Endodermal cell (in vitro differentiated cells): ENCODE data around the gene PLPPR5. TPM values are rescaled to one million over a fixed set of nuclear protein-coding genes. Genes with fewer than 3 reads are reported as not detected.

Experiments used
- DNase-seq: peaks from one replicate; pipeline ENCODE4 v3.0.0-alpha.2; 2017
- H3K27ac ChIP-seq: 2 replicates; pipeline ENCODE4 v1.5.1; 2013; ENCODE audit warnings: mild to moderate bottlenecking, low read depth, low read length, moderate library complexity
- H3K27me3 ChIP-seq: 2 replicates; pipeline ENCODE4 v1.6.1; 2013; ENCODE audit warnings: mild to moderate bottlenecking, low read length, moderate library complexity; ENCODE audit not compliant: insufficient read depth, control insufficient read depth, poor library complexity, severe bottlenecking
- H3K36me3 ChIP-seq: 2 replicates; pipeline ENCODE4 v1.7.0; 2013; ENCODE audit warnings: mild to moderate bottlenecking, low read length, moderate library complexity; ENCODE audit not compliant: control insufficient read depth, insufficient read depth
- H3K4me1 ChIP-seq: one replicate; pipeline ENCODE4 v1.7.0; 2013; ENCODE audit warnings: low read length; ENCODE audit not compliant: control insufficient read depth, insufficient read depth
- H3K4me3 ChIP-seq: 2 replicates; pipeline ENCODE4 v1.5.1; 2013; ENCODE audit warnings: mild to moderate bottlenecking, low read length, moderate library complexity
- H3K9ac ChIP-seq: 2 replicates; pipeline ENCODE4 v1.6.1; 2013; ENCODE audit warnings: mild to moderate bottlenecking, low read length, moderate library complexity; ENCODE audit not compliant: poor library complexity, severe bottlenecking; ENCODE audit errors: extremely low read depth
- H3K9me3 ChIP-seq: 2 replicates; pipeline ENCODE4 v1.6.1; 2013; ENCODE audit warnings: mild to moderate bottlenecking, low read length, moderate library complexity; ENCODE audit not compliant: control insufficient read depth
- H3K27ac Mint-ChIP-seq: 2 replicates; pipeline ENCODE4 v1.8.0; 2020; ENCODE audit warnings: mixed read lengths
- H3K27me3 Mint-ChIP-seq: 2 replicates; pipeline ENCODE4 v1.8.0; 2021; ENCODE audit warnings: mild to moderate bottlenecking, mixed read lengths; ENCODE audit not compliant: insufficient read depth
- H3K36me3 Mint-ChIP-seq: 2 replicates; pipeline ENCODE4 v1.8.0; 2020; ENCODE audit warnings: low read depth, mixed read lengths
- H3K4me1 Mint-ChIP-seq: 2 replicates; pipeline ENCODE4 v1.8.0; 2020; ENCODE audit warnings: mixed read lengths
- H3K4me3 Mint-ChIP-seq: 2 replicates; pipeline ENCODE4 v1.8.0; 2020; ENCODE audit warnings: mild to moderate bottlenecking, moderate library complexity, mixed read lengths
- H3K9me3 Mint-ChIP-seq: 2 replicates; pipeline ENCODE4 v1.8.0; 2020; ENCODE audit warnings: mild to moderate bottlenecking, mixed read lengths
- WGBS, 2 experiments: methylation state at CpG; one replicate each; pipeline versions ENCODE4 v1.1.5 to v1.1.7; 2013; ENCODE audit warnings: missing lambda C conversion rate in 2 of 2, mixed read lengths in 1 of 2; ENCODE audit not compliant: insufficient coverage in 1 of 2, insufficient read length in 1 of 2; 5-methylcytosine and 5-hydroxymethylcytosine counted together
- total RNA-seq, 2 donors: library from RNA; stranded (reverse); fragmentation: NEBNext Ultra II Directional in 1 of 2; extraction: Animal tissue kit (Norgen Biotek cat#: 25700) in 1 of 2; gene quantifications; 2 replicates in 1 of 2; 3 replicates in 1 of 2; pipeline ENCODE4 v1.2.1, GENCODE V29; 2021
- TF ChIP-seq, protein P1 (sequence below): fragments of 200-600 bp; sonication (generic); conservative IDR thresholded peaks from 2 replicates; pipeline ENCODE4 v1.5.0; 2021; ENCODE audit warnings: antibody characterized with exemption, mild to moderate bottlenecking

Gene PLPPR5
- total RNA-seq, 2 donors from 2014 or later, result 0.18 to 0.31 TPM

GRCh38 chr1:98914547-98914946, 90.1 kb downstream of the PLPPR5 start:
- no peaks in the 10 kb centered on the region for H3K27me3 Mint-ChIP-seq
- H3K36me3 Mint-ChIP-seq, result no peaks in the 10 kb centered on the region
- DNase-seq, result no peak
- Histone ChIP-seq H3K27ac (no peak overlapping the region), H3K4me3 (no peak overlapping the region), H3K4me1 (no peaks in the 10 kb centered on the region), H3K36me3 (no peaks in the 10 kb centered on the region), H3K27me3 (no peaks in the 10 kb centered on the region), H3K9ac (no peak overlapping the region), H3K9me3 (no peaks in the 10 kb centered on the region)
- peaks cover 2% of the 10 kb centered on the region for H3K9me3 Mint-ChIP-seq
- H3K4me1 Mint-ChIP-seq, result peaks cover 2% of the 10 kb centered on the region
- H3K4me3 Mint-ChIP-seq, result no peak overlapping the region
- TF ChIP-seq, protein P1, sequence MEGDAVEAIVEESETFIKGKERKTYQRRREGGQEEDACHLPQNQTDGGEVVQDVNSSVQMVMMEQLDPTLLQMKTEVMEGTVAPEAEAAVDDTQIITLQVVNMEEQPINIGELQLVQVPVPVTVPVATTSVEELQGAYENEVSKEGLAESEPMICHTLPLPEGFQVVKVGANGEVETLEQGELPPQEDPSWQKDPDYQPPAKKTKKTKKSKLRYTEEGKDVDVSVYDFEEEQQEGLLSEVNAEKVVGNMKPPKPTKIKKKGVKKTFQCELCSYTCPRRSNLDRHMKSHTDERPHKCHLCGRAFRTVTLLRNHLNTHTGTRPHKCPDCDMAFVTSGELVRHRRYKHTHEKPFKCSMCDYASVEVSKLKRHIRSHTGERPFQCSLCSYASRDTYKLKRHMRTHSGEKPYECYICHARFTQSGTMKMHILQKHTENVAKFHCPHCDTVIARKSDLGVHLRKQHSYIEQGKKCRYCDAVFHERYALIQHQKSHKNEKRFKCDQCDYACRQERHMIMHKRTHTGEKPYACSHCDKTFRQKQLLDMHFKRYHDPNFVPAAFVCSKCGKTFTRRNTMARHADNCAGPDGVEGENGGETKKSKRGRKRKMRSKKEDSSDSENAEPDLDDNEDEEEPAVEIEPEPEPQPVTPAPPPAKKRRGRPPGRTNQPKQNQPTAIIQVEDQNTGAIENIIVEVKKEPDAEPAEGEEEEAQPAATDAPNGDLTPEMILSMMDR, result no peak
- 96% methylated on average over 2 of the region's 3 CpGs; no CpG with 5 or more reads in 1 of the 2 experiments for WGBS, 2 experiments
- H3K27ac Mint-ChIP-seq, result no peak overlapping the region

GRCh38 chr1:98910827-98911226, 93.8 kb downstream of the PLPPR5 start:
- H3K9ac ChIP-seq, result no peak overlapping the region
- H3K27ac Mint-ChIP-seq, result no peak overlapping the region
- H3K4me3 Mint-ChIP-seq, result no peak overlapping the region
- no peaks in the 10 kb centered on the region for H3K4me1 ChIP-seq
- no peaks in the 10 kb centered on the region for H3K36me3 Mint-ChIP-seq
- H3K27ac ChIP-seq, result no peak overlapping the region
- H3K9me3 Mint-ChIP-seq, result peaks cover 2% of the 10 kb centered on the region
- no peak for DNase-seq
- no peaks in the 10 kb centered on the region for H3K4me1 Mint-ChIP-seq
- no peaks in the 10 kb centered on the region for H3K27me3 Mint-ChIP-seq
- no peaks in the 10 kb centered on the region for H3K27me3 ChIP-seq
- no peaks in the 10 kb centered on the region for H3K9me3 ChIP-seq
- H3K4me3 ChIP-seq, result no peak overlapping the region
- TF ChIP-seq, protein P1, result no peak
- 100% methylated on average over 2 of the region's 2 CpGs; no CpG with 5 or more reads in 1 of the 2 experiments for WGBS, 2 experiments
- H3K36me3 ChIP-seq, result no peaks in the 10 kb centered on the region

- no peaks in the 10 kb centered on the region for H3K36me3 ChIP-seq
- H3K9ac ChIP-seq, result no peak overlapping the region
- WGBS, 2 experiments, result no CpG with 5 or more reads among the region's 1 CpG
- Mint-ChIP-seq H3K36me3 (no peaks in the 10 kb centered on the region), H3K9me3 (peaks cover 2% of the 10 kb centered on the region), H3K4me3 (no peak overlapping the region), H3K27me3 (no peaks in the 10 kb centered on the region), H3K27ac (no peak overlapping the region), H3K4me1 (no peaks in the 10 kb centered on the region)
- H3K9me3 ChIP-seq, result no peaks in the 10 kb centered on the region
- H3K27me3 ChIP-seq, result no peaks in the 10 kb centered on the region
- H3K27ac ChIP-seq, result no peak overlapping the region
- H3K4me3 ChIP-seq, result no peak overlapping the region
- H3K4me1 ChIP-seq, result no peaks in the 10 kb centered on the region
- TF ChIP-seq, protein P1, result no peak
- DNase-seq, result no peak
Measured at GRCh38 chr1:98908980-98909379, 95.7 kb downstream of the PLPPR5 start.
